ENCODE measurements around the gene STARD3NL.
"Not testable (repeated sequence)": the region's sequence is repeated elsewhere in the genome, so short reads cannot be mapped to it uniquely, and the experiment has no call there.

Gene STARD3NL, protein sequence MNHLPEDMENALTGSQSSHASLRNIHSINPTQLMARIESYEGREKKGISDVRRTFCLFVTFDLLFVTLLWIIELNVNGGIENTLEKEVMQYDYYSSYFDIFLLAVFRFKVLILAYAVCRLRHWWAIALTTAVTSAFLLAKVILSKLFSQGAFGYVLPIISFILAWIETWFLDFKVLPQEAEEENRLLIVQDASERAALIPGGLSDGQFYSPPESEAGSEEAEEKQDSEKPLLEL

GRCh38 chr7:38178004-38178694 is at the start of gene STARD3NL:
Gene STARD3NL, plus strand, starts transcription at chr7:38178245. Its CDS starts 29,260 bp downstream, at chr7:38207505.
- DNase-seq (ENCODE audit: insufficient read length, low spot score) (peak; percentile 80), FAIRE-seq (peak; percentile 100)

DNA sequence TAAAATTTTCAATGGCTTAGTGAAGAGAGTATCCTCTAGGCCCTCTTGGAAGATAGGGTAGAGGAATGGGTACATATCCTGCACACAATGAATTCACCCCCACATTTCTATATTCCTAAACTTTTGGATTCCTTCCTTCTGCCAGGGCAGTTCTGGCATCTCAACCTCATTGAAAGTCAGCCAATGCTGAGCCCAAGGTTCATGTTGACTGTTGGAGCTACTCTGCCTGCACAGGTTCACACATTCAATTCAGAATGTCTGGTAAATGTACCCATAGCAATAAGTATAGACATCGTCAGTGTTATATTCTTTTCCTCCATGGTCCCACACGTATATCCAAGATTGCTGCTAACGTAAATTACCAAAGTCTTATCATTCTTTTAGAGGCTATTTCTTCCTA is 48.9 kb upstream of the STARD3NL start:
- no peak for FAIRE-seq

DNA sequence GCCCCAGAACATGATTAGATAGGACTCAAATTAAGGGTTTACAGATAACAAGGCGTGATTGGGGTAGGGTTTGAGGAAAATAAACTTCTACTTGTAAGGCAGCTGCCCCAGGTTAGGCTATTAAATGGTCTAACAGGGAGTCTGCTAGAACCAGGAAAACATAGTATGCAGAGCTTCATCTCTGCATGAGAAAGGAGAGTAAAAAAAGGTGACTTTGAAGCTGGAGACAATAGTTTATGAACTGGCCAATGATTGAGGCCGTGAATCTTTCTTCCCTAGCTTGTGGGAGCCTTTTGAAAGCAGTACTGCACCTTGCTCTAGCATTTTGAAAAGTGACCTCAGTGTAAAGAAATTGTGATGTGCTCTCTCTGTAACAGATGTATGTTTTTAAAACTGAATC is 48.5 kb upstream of the STARD3NL start:
- DNase-seq (ENCODE audit: insufficient read length, low spot score): no peak
- FAIRE-seq: no peak

More for the DNA sequence above, 48.9 kb upstream of the STARD3NL start:
- no peak for DNase-seq (ENCODE audit: insufficient read length, low spot score)

GRCh38 chr7:38138171-38138570 is 39.9 kb upstream of the STARD3NL start:
- DNase-seq (ENCODE audit: insufficient read length, low spot score) (no peak), FAIRE-seq (no peak)

DNA sequence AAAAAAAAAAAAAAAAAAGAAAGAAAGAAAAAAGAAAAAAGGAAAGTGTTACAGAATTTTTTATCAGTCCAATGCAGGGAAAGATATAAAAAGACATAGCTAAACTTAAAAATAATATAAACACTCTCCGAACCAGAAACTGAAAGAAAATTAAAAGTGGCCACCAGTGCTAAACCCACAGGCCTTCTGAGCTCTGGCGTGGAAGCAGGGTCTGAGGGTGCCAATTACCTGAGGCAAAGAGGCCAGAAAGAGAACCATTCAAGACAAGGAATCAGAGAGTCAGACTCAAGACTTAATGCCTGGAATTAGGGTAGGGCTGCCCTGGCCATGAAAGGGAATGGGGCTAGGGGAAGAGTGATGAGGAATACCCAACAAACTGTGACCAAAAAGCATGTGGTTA is 36.9 kb upstream of the STARD3NL start:
- FAIRE-seq (no peak), DNase-seq (ENCODE audit: insufficient read length, low spot score) (no peak)

DNA sequence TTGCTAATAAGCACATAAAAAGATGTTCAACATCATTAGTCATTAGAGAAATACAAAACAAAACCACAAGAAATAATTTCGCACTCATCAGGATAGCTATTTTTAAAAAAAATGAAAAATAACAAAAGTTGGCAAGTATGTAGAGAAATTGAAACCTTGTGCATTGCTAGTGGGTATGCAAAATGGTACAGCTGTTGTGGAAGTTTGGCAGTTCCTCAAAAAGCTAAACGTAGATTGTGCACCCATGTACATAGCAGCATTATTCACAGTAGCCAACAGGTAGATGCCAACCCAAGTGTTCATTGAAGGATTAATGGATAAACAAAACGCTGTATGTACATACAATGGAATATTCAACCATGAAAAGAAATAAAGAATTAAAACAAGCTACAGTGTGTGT is 35.3 kb upstream of the STARD3NL start:
- no peak for DNase-seq (ENCODE audit: insufficient read length, low spot score)
- FAIRE-seq: no peak

DNA sequence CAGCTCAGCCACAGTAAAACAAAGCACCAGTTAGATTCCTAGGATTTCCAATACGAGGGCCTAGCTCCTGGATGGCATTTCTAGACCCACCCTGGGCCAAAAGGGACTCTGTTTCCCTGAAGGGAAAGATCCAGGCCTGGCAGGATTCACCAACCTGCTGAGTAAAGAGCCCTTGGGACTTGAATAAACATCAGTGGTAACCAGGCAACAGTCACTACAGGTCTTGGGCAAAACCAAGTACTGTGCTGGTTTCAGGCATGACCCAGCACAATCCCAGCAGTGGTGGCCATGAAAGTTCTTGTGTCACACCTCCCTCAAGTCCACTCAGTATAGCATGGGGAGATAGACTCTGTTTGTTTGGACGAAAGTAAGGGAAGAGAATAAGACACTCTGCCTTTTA is 31.0 kb upstream of the STARD3NL start:
- DNase-seq (ENCODE audit: insufficient read length, low spot score) (no peak), FAIRE-seq (no peak)

- no peak for DNase-seq (ENCODE audit: insufficient read length, low spot score)
- FAIRE-seq: no peak
Measured at GRCh38 chr7:38151556-38151955, 26.5 kb upstream of the STARD3NL start.

DNA sequence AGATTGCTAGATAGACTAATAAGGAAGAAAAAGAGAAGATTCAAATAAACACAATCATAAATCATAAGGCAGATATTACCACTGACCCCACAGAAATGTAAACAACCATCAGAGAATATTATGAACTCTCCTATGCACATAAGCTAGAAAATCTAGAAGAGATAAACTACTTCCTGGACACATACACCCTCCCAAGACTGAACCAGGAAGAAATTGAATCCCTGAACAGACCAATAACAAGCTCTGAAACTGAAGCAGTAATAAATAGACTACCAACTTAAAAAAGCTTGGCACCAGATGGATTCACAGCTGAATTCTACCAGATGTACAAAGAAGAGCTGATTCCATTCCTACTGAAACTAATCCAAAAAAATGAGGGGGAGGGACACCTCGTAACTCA is 24.5 kb upstream of the STARD3NL start:
- DNase-seq (ENCODE audit: insufficient read length, low spot score) (no peak), FAIRE-seq (no peak)

- FAIRE-seq (no peak), DNase-seq (ENCODE audit: insufficient read length, low spot score) (no peak)
Measured at GRCh38 chr7:38154278-38154677, 23.8 kb upstream of the STARD3NL start.

DNA sequence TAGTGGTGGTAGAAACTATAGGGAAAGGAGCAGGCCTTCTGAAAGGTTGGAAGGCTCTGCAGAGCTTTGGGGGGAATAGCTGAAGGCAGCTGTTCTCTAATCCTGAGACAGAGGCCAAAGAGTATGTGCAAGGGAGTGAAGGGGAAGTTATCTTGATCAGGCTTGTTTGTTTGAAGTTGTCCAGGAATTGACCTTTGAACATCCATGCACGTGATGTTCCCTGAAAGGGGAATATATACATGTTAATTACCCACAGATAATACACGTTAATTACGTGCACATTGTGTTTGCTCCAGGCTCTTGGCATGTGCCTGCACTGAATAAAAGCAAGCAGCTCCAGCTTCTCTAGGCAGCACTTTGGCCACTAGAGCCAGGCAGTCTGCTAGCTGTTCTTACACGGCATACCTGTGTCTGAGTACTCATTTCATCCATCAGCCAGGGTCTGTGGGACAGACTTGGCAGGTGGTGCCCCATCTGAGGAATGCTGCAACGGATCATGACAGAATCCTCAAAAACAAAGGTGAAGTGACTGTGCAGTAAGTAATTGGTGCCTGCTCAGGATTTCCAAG is 18.0 kb upstream of the STARD3NL start:
- DNase-seq (ENCODE audit: insufficient read length, low spot score) (no peak), FAIRE-seq (no peak)

DNA sequence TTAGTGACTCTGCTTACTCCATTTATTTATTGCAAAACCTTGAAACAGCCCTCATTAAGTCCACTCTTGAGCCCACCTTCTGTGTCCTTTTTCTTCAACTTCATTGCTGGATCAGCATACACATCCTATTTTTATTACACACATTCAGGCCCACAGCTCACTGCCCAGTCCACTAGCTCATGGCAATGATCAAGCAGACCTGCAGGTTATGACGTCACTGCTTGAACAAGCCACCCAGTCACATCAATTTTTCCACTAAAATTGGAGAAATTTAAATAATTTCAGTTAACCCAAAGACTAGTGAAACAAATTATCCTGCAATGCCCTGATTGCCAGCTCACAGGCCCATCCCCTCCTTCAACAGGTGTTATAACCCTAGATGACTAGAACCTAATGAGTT is 16.0 kb upstream of the STARD3NL start:
- FAIRE-seq (no peak), DNase-seq (ENCODE audit: insufficient read length, low spot score) (no peak)

GRCh38 chr7:38163671-38164070 is 14.4 kb upstream of the STARD3NL start:
- DNase-seq (ENCODE audit: insufficient read length, low spot score) (no peak), FAIRE-seq (no peak)

GRCh38 chr7:38168890-38169570 is 9.0 kb upstream of the STARD3NL start:
- FAIRE-seq: no peak
- no peak for DNase-seq (ENCODE audit: insufficient read length, low spot score)

- no peak for DNase-seq (ENCODE audit: insufficient read length, low spot score)
- no peak for FAIRE-seq
Measured at GRCh38 chr7:38169847-38170246, 8.2 kb upstream of the STARD3NL start.

DNA sequence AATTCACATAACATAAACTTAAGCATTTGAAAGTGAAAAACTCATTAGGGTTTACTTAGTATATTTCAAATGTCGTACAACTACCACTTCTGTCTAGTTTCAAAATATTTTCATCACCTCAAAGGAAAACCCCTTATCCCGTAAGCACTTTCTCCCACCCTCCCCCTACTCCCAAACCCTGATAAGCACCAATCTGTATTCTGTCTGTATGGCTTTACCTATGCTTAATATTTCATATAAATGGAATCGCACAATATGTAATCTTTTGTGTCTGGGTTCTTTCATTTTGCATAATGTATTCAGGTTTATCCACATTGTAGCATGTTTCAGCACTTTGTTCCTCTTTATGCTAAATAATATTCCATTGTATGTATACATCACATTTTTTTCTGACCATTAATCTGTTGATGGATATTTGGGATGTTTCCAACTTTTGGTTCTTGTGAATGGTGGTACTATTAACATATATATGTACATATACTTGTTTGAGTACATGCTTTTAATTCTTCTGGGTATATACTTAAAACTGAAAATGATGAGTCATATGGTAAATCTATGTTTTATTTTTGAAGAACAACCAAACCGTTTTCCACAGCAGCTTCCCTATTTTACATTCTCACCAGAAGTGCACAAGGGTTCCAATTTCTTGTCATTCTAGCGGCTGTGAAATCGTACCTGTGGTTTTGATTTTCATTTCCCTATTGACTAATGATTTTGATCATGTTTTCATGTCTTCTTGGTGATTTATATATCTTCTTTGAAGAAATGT is 6.2 kb upstream of the STARD3NL start:
- DNase-seq (ENCODE audit: insufficient read length, low spot score): no peak

GRCh38 chr7:38175547-38175946 is 2.5 kb upstream of the STARD3NL start:
- DNase-seq (ENCODE audit: insufficient read length, low spot score); FAIRE-seq: not testable (repeated sequence)

More for the DNA sequence above, 6.2 kb upstream of the STARD3NL start:
- FAIRE-seq: no peak

DNA sequence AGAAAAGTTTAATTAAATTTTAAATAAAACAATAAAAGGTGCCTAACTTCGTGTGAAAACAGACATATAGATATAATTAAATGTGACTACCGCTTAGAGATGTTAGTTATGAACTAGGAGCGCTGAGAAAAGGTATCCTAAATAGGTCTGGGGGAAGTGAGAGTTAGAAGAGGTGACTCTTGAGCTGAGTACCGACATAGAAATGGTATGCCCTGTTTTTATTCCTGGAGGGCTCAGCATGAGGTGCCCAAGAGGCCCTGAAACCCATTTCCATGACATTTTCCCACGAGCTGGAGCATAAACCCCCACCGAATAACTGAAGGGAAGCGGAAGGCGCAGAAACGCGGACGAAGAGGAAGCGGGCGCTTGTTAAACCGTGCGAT is 433 bp upstream of the STARD3NL start:
- FAIRE-seq (no peak), DNase-seq (ENCODE audit: insufficient read length, low spot score) (no peak)

GRCh38 chr7:38178695-38179344 is 775 bp downstream of the STARD3NL start:
- FAIRE-seq (peak; percentile 84), DNase-seq (ENCODE audit: insufficient read length, low spot score) (no peak)

GRCh38 chr7:38179776-38180226 is 1.8 kb downstream of the STARD3NL start:
- DNase-seq (ENCODE audit: insufficient read length, low spot score): no peak
- peak; percentile 65 for FAIRE-seq

All from GM19239 (cell line).